K562 (cell line): ENCODE measurements around the gene HCRTR1. TPM values are rescaled to one million over a fixed set of nuclear protein-coding genes. Genes with fewer than 3 reads are reported as not detected.
A peak's percentile ranks its signal among the peaks of the same experiment; 100 is the strongest.

Source experiments
- ATAC-seq: fragments of 200-7000 bp; cut with Tn5 transposase; 3 replicates; pipeline ENCODE4 v1.9.1; 2020; ENCODE audit warnings: moderate library complexity
- BruUV-seq: library from RNA; stranded (reverse); fragments of 400-500 nt; replicated peaks from 2 replicates; lab custom pipeline; 2021; lab: Mats Ljungman, UMichigan
- CTCF ChIA-PET: fragments of 300-600 bp; formaldehyde crosslinking; extraction: SDS; loops from one replicate; lab custom pipeline; 2021; ENCODE audit warnings: low intra/inter-chr PET ratio; lab: Yijun Ruan, JAX
- POLR2A ChIA-PET: fragments of 300-600, 350-650 bp; sonication (Branson Sonifier 250); formaldehyde crosslinking; extraction: SDS; loops from one replicate; lab custom pipeline; 2021; ENCODE audit warnings: antibody characterized with exemption, inconsistent platforms; lab: Yijun Ruan, JAX
- DNase-seq, 4 experiments: peaks; one replicate each; pipeline versions ENCODE4 v3.0.0 to v3.0.0-alpha.2; 2011 to 2018; ENCODE audit warnings: low spot score in 3 of 4, mixed read lengths in 3 of 4; ENCODE audit errors: extremely low read depth in 1 of 4
- FAIRE-seq: peaks from 2 replicates; lab custom pipeline; 2011; peaks lifted over from hg19 to GRCh38; lab: Jason Lieb, UNC
- H2AFZ ChIP-seq: 2 replicates; pipeline ENCODE4 v1.6.0; 2011; ENCODE audit warnings: low read depth, low read length, control low read depth, inconsistent platforms
- H3K27ac ChIP-seq: fragments of 200-600 bp; 3 replicates; pipeline ENCODE4 v1.8.0; 2011; ENCODE audit warnings: low read depth, mild to moderate bottlenecking, control low read depth, inconsistent platforms, low read length, moderate library complexity, mixed read lengths; ENCODE audit errors: extremely low read depth
- H3K27me3 ChIP-seq, 2 experiments: fragments of 300-600 bp in 1 of 2; 2 replicates in 1 of 2; 3 replicates in 1 of 2; pipeline versions ENCODE4 v1.6.0 to v1.8.0; 2011; ENCODE audit warnings: inconsistent platforms in 2 of 2, low read length in 2 of 2, mild to moderate bottlenecking in 1 of 2, mixed read lengths in 1 of 2, moderate library complexity in 1 of 2; ENCODE audit not compliant: control insufficient read depth in 2 of 2, insufficient read depth in 2 of 2
- H3K36me3 ChIP-seq: fragments of 300-600 bp; 3 replicates; pipeline ENCODE4 v1.8.0; 2011; ENCODE audit warnings: mild to moderate bottlenecking, low read length, inconsistent platforms; ENCODE audit not compliant: control insufficient read depth, insufficient read depth
- H3K4me1 ChIP-seq, 2 experiments: fragments of 200-600 bp in 1 of 2; replicated peaks in 1 of 2; 2 replicates in 1 of 2; 3 replicates in 1 of 2; pipeline versions ENCODE4 v1.5.1 to v1.8.0; 2011; ENCODE audit warnings: inconsistent platforms in 2 of 2, low read length in 2 of 2, mild to moderate bottlenecking in 1 of 2, mixed read lengths in 1 of 2, moderate library complexity in 1 of 2; ENCODE audit not compliant: control insufficient read depth in 2 of 2, insufficient read depth in 2 of 2
- H3K4me2 ChIP-seq: 2 replicates; pipeline ENCODE4 v1.6.1; 2011; ENCODE audit warnings: low read length, control low read depth, inconsistent platforms, mixed read lengths; ENCODE audit not compliant: insufficient read depth
- H3K4me3 ChIP-seq: fragments of 200-600 bp; sonication (generic), shearing (Covaris generic); 2 replicates; pipeline ENCODE4 v1.5.1; 2016; ENCODE audit warnings: control low read depth, inconsistent platforms
- H3K79me2 ChIP-seq: fragments of 200-600 bp; 3 replicates; pipeline ENCODE4 v1.8.0; 2011; ENCODE audit warnings: low read length, inconsistent platforms; ENCODE audit not compliant: control insufficient read depth, insufficient read depth
- H3K9ac ChIP-seq, 2 experiments: 2 replicates each; pipeline versions ENCODE4 v1.6.0 to v1.6.1; 2011; ENCODE audit warnings: low read depth in 2 of 2, low read length in 2 of 2, control low read depth in 1 of 2, inconsistent platforms in 1 of 2, mild to moderate bottlenecking in 1 of 2, mixed read lengths in 1 of 2; ENCODE audit not compliant: insufficient read depth in 1 of 2
- H3K9me1 ChIP-seq: one replicate; pipeline ENCODE4 v1.6.0; 2011; ENCODE audit warnings: inconsistent platforms, mild to moderate bottlenecking, low read length, moderate library complexity; ENCODE audit not compliant: control insufficient read depth, insufficient read depth
- H3K9me3 ChIP-seq: replicated peaks from 2 replicates; pipeline ENCODE4 v1.5.1; 2011; ENCODE audit warnings: low read depth, low read length, inconsistent platforms; ENCODE audit not compliant: control insufficient read depth, insufficient read depth
- H4K20me1 ChIP-seq: replicated peaks from 2 replicates; pipeline ENCODE4 v1.6.1; 2011; ENCODE audit warnings: low read length, inconsistent platforms, mixed read lengths; ENCODE audit not compliant: control insufficient read depth, insufficient read depth
- BRD4 ChIP-seq: fragments of 200-600 bp; sonication (generic); IDR thresholded peaks from 2 replicates; pipeline ENCODE4 v1.6.1; 2017; ENCODE audit warnings: inconsistent platforms
- CEBPG ChIP-seq, 3 experiments: fragments of 200-800 bp in 1 of 3; sonication (Bioruptor generic) in 1 of 3; sonication (generic) in 1 of 3; formaldehyde crosslinking in 1 of 3; IDR thresholded peaks in 2 of 3; conservative IDR thresholded peaks in 1 of 3; 2 replicates each; pipeline versions ENCODE4 v1.6.1 to v1.8.0; 2016 to 2022; ENCODE audit warnings: missing compliant biosample characterization in 2 of 3, missing genetic modification characterization in 2 of 3, mild to moderate bottlenecking in 1 of 3, missing genetic modification reagents in 1 of 3
- CTBP1 ChIP-seq: fragments of 450-650 bp; IDR thresholded peaks from 2 replicates; pipeline ENCODE4 v1.6.1; 2016; ENCODE audit warnings: borderline replicate concordance
- DPF2 ChIP-seq: fragments of 450-650 bp; IDR thresholded peaks from 2 replicates; pipeline ENCODE4 v1.6.1; 2016
- HDAC3 ChIP-seq: fragments of 450-650 bp; IDR thresholded peaks from 2 replicates; pipeline ENCODE4 v1.6.1; 2018; ENCODE audit warnings: borderline replicate concordance, mild to moderate bottlenecking, moderate library complexity; ENCODE audit not compliant: partially characterized antibody
- JUN ChIP-seq, 2 experiments: sonication (generic) in 1 of 2; formaldehyde crosslinking in 1 of 2; IDR thresholded peaks; 2 replicates each; pipeline versions ENCODE4 v1.6.1 to v1.8.0; 2012 to 2022; ENCODE audit warnings: borderline replicate concordance in 2 of 2, mild to moderate bottlenecking in 2 of 2, improper control_type of control experiment in 1 of 2, low read depth in 1 of 2, low read length in 1 of 2, missing genetic modification reagents in 1 of 2
- MXI1 ChIP-seq: IDR thresholded peaks from 2 replicates; pipeline ENCODE4 v1.6.1; 2011; ENCODE audit warnings: low read depth, mild to moderate bottlenecking, improper control_type of control experiment, low read length
- PML ChIP-seq: IDR thresholded peaks from 2 replicates; pipeline ENCODE4 v1.6.1; 2012; ENCODE audit warnings: low read length, inconsistent platforms
- RFX1 ChIP-seq: fragments of 450-650 bp; IDR thresholded peaks from 2 replicates; pipeline ENCODE4 v1.6.1; 2016; ENCODE audit warnings: mild to moderate bottlenecking, moderate library complexity
- TEAD1 ChIP-seq, 2 experiments: fragments of 450-650 bp in 1 of 2; sonication (generic) in 1 of 2; formaldehyde crosslinking; IDR thresholded peaks; 2 replicates each; pipeline versions ENCODE4 v1.4.0 to v1.8.0; 2020 to 2022; ENCODE audit warnings: mild to moderate bottlenecking in 2 of 2, missing genetic modification reagents in 1 of 2
- ZNF584 ChIP-seq: fragments of 200-800 bp; sonication (Bioruptor generic); IDR thresholded peaks from 2 replicates; pipeline ENCODE4 v1.6.1; 2016; ENCODE audit warnings: low read depth, mild to moderate bottlenecking, missing genetic modification characterization, missing compliant biosample characterization
- WGBS: fragments of 100-300 bp; shearing (Covaris generic); methylation state at CpG from one replicate; pipeline ENCODE4 v1.1.6; 2016; ENCODE audit warnings: low coverage, mixed read lengths; ENCODE audit not compliant: insufficient coverage; ENCODE audit errors: missing lambda C conversion rate; 5-methylcytosine and 5-hydroxymethylcytosine counted together
- in situ Hi-C: fragments of 300-500 bp; cut with MboI; formaldehyde crosslinking; loops from 4 replicates; pipeline ENCODE4 v1.15.0; 2018; ENCODE audit warnings: inconsistent platforms, mixed read lengths
- intact Hi-C: fragments of 100-400 bp; cut with micrococcal nuclease; formaldehyde crosslinking; loops from 2 replicates; pipeline ENCODE4 v1.14.2; 2022
- polyA plus RNA-seq, 8 experiments: library from polyadenylated mRNA; depleted of rRNA in 4 of 8; stranded (reverse) in 5 of 8; unstranded in 3 of 8; fragments of >200 nt; fragmentation: Nextera tagmentation in 2 of 8; fragmentation: Illumina TruSeq in 1 of 8; extraction: Ambion mirVana in 2 of 8; extraction: Trizol in 1 of 8; gene quantifications; 2 replicates each; pipeline versions ENCODE4 v1.2.1 to v1.2.3, GENCODE V29; 2011 to 2014; ENCODE audit warnings: inconsistent platforms in 1 of 8, missing spikeins in 1 of 8
- total RNA-seq, 7 experiments: library from RNA; depleted of rRNA in 6 of 7; stranded (reverse); fragments of >200 nt in 6 of 7; fragmentation: Illumina TruSeq in 2 of 7; extraction: Trizol in 2 of 7; gene quantifications; 2 replicates each; pipeline versions ENCODE4 v1.2.1 to v1.2.3, GENCODE V29; 2011 to 2021; ENCODE audit warnings: low replicate concordance in 1 of 7
- TF ChIP-seq, protein P1 (sequence below), 2 experiments: fragments of 450-650 bp; IDR thresholded peaks; 2 replicates each; pipeline ENCODE4 v1.6.1; 2016; ENCODE audit warnings: mild to moderate bottlenecking in 2 of 2, borderline replicate concordance in 1 of 2, low read depth in 1 of 2, moderate library complexity in 1 of 2

HCRTR1 gene
- total and polyA plus RNA-seq, 9 of the 15 experiments (the other 6 are each of a cell fraction or from before 2014, with no cell fraction given) = not detected

DNA sequence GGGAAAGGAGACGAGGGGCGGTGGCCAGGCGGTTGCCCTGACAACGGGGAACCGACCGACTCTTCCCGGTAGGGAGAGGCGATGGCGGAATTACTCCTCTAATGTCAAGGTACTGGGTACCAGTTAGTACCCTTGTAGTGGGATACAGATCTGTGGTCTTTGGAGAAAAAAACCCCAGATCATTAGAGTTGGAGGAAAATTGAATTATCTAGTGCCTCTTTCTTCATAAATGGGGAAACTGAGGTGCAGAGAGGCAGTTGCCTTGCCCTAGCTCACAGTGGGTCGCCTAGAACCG is 27.7 kb downstream of the HCRTR1 start:
- Histone ChIP-seq H3K4me3 (peak overlapping the region; percentile 62), H3K79me2 (peaks cover 30% of the 10 kb centered on the region), H2AFZ (peak overlapping the region; percentile 99), H4K20me1 (no peaks in the 10 kb centered on the region), H3K9ac (peak overlapping the region; percentile 94 to 99), H3K4me1 (peaks cover 0 to 10% of the 10 kb centered on the region in 2 experiments; a peak in 3 of 5 replicates), H3K27me3 (0 out of 5 replicates have a peak, but pooled peaks cover 0 to 4% of the 10 kb centered on the region in 2 experiments), H3K9me1 (no peaks in the 10 kb centered on the region), H3K4me2 (peak overlapping the region; percentile 100), H3K9me3 (no peaks in the 10 kb centered on the region), H3K36me3 (no peaks in the 10 kb centered on the region; the same call in 2 of the 3 replicates), H3K27ac (peak overlapping the region; percentile 96)
- POLR2A ChIA-PET = interaction anchor here (0.6 to 2.5 kb wide), 17 partner anchors 8 to 653 kb away, joined by 3 to 11 read pairs (median 5); no protein-coding TSS in a partner anchor
- 2% methylated on average over 11 of the region's 11 CpGs for WGBS
- BruUV-seq = TSS peak; percentile 64
- FAIRE-seq (no peak), ATAC-seq (no peak), DNase-seq (peak in 1 of 4 experiments; percentile 90)
- intact Hi-C loops = loop anchor here (10.0 kb wide), 1 partner anchor 310 kb away; no protein-coding TSS in a partner anchor
- CTCF ChIA-PET = no interaction called here
- in situ Hi-C loops = no loop called here
- TF ChIP-seq ZNF584 (no peak), HDAC3 (peak; percentile 22), PML (no peak), CEBPG (CRISPR knock-in tag; IDR thresholded peaks at IDR 0.05) (peak; percentile 31; the same call in 1 of the 2 replicates), CEBPG (tag; conservative IDR thresholded peaks at IDR 0.05 in 1 of 2, IDR thresholded peaks at IDR 0.05 in 1 of 2) (no peak), TEAD1 (CRISPR knock-in tag; IDR thresholded peaks at IDR 0.05) (0 out of 4 replicates have a peak, but pooled peaks of 1 of the 2 experiments have one; percentile 19), CTBP1 (peak; percentile 46), JUN (IDR thresholded peaks at IDR 0.05; ENCODE audit: borderline replicate concordance, low read depth, low read length) (0 out of 2 replicates have a peak, but pooled peaks have one; percentile 54), JUN (CRISPR knock-in tag; IDR thresholded peaks at IDR 0.05; ENCODE audit: borderline replicate concordance) (no peak), DPF2 (peak; percentile 7; the same call in 1 of the 2 replicates), MXI1 (peak; percentile 95), BRD4 (no peak), RFX1 (peak; percentile 99)
- TF ChIP-seq, protein P1, sequence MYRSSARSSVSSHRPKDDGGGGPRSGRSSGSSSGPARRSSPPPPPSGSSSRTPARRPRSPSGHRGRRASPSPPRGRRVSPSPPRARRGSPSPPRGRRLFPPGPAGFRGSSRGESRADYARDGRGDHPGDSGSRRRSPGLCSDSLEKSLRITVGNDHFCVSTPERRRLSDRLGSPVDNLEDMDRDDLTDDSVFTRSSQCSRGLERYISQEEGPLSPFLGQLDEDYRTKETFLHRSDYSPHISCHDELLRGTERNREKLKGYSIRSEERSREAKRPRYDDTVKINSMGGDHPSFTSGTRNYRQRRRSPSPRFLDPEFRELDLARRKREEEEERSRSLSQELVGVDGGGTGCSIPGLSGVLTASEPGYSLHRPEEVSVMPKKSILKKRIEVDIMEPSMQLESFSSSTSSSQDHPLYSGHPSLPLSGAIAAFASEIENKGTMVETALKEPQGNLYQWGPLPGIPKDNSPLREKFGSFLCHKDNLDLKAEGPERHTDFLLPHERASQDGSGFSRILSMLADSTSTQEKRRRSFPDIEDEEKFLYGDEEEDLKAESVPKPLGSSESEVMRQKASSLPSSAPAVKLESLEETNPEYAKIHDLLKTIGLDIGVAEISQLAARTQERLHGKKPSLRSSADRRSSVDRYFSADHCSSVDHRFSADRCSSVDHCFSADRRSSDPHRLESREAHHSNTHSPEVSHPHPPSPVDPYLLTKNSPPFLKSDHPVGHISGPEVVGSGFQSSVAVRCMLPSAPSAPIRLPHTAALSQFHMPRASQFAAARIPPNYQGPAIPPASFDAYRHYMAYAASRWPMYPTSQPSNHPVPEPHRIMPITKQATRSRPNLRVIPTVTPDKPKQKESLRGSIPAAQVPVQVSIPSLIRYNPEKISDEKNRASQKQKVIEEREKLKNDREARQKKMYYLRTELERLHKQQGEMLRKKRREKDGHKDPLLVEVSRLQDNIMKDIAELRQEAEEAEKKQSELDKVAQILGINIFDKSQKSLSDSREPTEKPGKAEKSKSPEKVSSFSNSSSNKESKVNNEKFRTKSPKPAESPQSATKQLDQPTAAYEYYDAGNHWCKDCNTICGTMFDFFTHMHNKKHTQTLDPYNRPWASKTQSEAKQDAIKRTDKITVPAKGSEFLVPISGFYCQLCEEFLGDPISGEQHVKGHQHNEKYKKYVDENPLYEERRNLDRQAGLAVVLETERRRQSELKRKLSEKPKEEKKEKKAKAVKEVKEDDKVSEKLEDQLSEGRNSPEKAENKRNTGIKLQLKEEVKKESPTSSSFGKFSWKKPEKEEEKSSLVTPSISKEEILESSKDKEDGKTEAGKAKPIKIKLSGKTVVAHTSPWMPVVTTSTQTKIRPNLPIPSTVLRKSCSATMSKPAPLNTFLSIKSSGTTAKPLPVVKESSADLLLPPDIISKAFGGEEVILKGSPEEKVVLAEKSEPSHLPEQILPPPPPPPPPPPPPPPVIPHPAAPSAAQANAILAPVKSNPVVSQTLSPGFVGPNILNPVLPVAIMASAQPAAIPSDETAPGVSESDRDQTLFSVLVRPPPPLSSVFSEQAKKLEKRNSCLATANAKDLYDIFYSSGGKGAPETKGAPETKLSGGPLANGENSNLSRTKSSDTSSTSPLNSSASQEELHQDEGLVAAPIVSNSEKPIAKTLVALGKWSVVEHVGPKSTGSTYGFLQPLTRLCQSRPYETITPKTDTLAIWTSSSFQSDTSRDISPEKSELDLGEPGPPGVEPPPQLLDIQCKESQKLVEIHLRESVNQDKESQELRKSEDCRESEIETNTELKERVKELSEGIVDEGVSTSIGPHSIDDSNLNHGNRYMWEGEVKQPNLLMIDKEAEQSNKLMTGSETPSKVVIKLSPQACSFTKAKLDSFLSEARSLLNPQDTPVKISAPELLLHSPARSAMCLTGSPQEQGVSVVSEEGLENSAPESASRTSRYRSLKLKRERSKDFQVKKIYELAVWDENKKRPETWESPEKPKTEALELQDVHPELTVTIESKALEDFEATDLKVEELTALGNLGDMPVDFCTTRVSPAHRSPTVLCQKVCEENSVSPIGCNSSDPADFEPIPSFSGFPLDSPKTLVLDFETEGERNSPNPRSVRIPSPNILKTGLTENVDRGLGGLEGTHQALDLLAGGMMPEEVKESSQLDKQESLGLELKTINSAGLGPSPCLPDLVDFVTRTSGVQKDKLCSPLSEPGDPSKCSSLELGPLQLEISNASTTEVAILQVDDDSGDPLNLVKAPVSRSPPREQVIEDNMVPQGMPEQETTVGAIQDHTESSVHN (IDR thresholded peaks at IDR 0.05; ENCODE audit: borderline replicate concordance in 1 of 2, low read depth in 1 of 2) = peak in 1 of 2 experiments; percentile 2; a peak in 1 of 4 replicates
